ENCODE results near the gene NCBP1.
A peak's percentile ranks its signal among the peaks of the same experiment; 100 is the strongest.

The NCBP1 gene

GRCh38 chr9:97711223-97711626 is 77.6 kb downstream of the NCBP1 start:
- DNase-seq (ENCODE audit: low spot score): peak; percentile 33

- no peak for DNase-seq (ENCODE audit: low spot score)
These were observed 80.8 kb downstream of the NCBP1 start for GRCh38 chr9:97714435-97714834.

- no peak for DNase-seq (ENCODE audit: low spot score)
These were observed 84.2 kb downstream of the NCBP1 start for GRCh38 chr9:97717866-97718265.

GRCh38 chr9:97721396-97721795 is 87.8 kb downstream of the NCBP1 start:
- DNase-seq (ENCODE audit: low spot score): no peak

GRCh38 chr9:97722331-97722730 is 88.7 kb downstream of the NCBP1 start:
- no peak for DNase-seq (ENCODE audit: low spot score)
